Measurements from ENCODE around the gene HDAC4. TPM values are rescaled to one million over a fixed set of nuclear protein-coding genes. Genes with fewer than 3 reads are reported as not detected.
A peak's percentile ranks its signal among the peaks of the same experiment; 100 is the strongest.

Gene HDAC4
- total and polyA plus RNA-seq, 2 of the 4 experiments (the other 2 are of a cell fraction) = 4.1 to 7.2 TPM

DNA sequence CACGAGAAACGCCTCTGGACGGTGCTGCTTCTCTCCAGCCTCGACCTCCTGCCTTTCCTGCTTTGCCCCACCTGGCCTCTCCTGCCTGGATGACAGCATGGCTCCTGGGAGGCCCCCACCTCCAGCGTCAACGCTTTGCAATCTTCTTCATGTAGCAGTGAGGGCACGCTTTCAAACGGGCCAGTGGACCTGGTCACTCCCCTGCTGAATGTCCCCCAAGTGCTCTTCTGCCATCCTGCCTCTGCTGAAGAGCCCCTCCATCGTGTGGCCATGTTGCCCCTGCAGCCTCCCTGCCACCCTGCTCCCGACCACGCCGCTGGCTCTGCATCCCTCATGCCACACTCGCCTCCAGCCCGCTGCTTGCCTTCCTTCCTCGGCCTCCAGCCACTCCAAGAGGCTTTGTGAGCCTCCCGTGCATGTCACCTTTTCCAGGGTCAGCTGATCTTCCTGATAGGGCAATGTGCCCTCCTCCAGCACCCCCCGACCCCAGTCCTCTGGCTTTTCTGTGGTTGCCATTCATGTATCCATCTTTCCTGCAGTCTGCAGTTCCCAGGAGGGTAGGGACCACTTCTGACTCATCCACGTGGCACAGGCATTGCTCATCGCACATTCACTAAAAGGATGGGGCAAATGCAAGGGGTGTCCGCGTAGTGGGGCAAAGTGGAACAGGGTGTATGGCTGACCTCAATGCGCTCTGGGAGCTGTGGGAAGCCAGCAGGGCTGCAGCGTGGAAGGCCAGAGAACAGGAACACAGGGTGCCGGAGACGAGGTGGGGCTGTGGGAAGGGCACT, 284.2 kb downstream of the HDAC4 start:
- WGBS, 2 experiments (ENCODE audit: extremely low coverage in 2 of 2, insufficient read length in 1 of 2) = 92% methylated on average over 17 of the region's 25 CpGs; no CpG with 5 or more reads in 1 of the 2 experiments
- no peak overlapping the region for H3K14ac ChIP-seq (replicated peaks; ENCODE audit: low read depth, low read length)
- ChIA-PET CTCF (no interaction called here), POLR2A (ENCODE audit: unreplicated experiment) (no interaction called here)
- H4K91ac ChIP-seq (ENCODE audit: insufficient read depth, low read depth, low read length) = no peak overlapping the region
- no peaks in the 10 kb centered on the region for H3K79me1 ChIP-seq (ENCODE audit: low read depth in 1 of 2, low read length in 2 of 2)
- H3K9me3 ChIP-seq (ENCODE audit: control insufficient read depth, insufficient read depth, low read length) = no peaks in the 10 kb centered on the region
- no peak overlapping the region for H3K4ac ChIP-seq (ENCODE audit: low read depth, low read length)
- no peak overlapping the region for H3K4me2 ChIP-seq (ENCODE audit: low read depth, low read length)
- H2AK5ac ChIP-seq (ENCODE audit: low read depth, low read length) = no peak overlapping the region
- H3K18ac ChIP-seq (ENCODE audit: low read depth, low read length) = no peak overlapping the region
- H3K9me1 ChIP-seq (ENCODE audit: insufficient read depth, low read length) = 0 out of 2 replicates have a peak, but pooled peaks cover 6% of the 10 kb centered on the region
- no peak overlapping the region for H3K27ac ChIP-seq (ENCODE audit: insufficient read depth, low read length)
- no peaks in the 10 kb centered on the region for H3K27me3 ChIP-seq (ENCODE audit: control insufficient read depth, insufficient read depth, low read length)
- no peak overlapping the region for H3K56ac ChIP-seq (ENCODE audit: extremely low read depth, insufficient read depth, low read length)
- intact Hi-C loops (cut with micrococcal nuclease) = no loop called here
- no peak overlapping the region for H2BK15ac ChIP-seq (ENCODE audit: low read depth, low read length)
- no peak for TF ChIP-seq BHLHE40 (IDR thresholded peaks at IDR 0.05; ENCODE audit: low read depth, low read length)
- no peak for TF ChIP-seq ELK1 (IDR thresholded peaks at IDR 0.05; ENCODE audit: borderline replicate concordance, low read depth, low read length)
- TF ChIP-seq CEBPB (IDR thresholded peaks at IDR 0.05; ENCODE audit: low read depth, low read length) = no peak
- TF ChIP-seq CTCF (conservative IDR thresholded peaks at IDR 0.05; ENCODE audit: low read depth, low read length) = no peak
- no peak for TF ChIP-seq USF2 (IDR thresholded peaks at IDR 0.05; ENCODE audit: low read depth, low read length)
- no peak for TF ChIP-seq POLR2A (IDR thresholded peaks at IDR 0.05; ENCODE audit: low read depth, low read length)
- no peak for TF ChIP-seq RCOR1 (IDR thresholded peaks at IDR 0.05; ENCODE audit: insufficient replicate concordance, low read length)
- TF ChIP-seq RFX5 (IDR thresholded peaks at IDR 0.05; ENCODE audit: low read depth, low read length) = no peak
- no peak for TF ChIP-seq FOS (IDR thresholded peaks at IDR 0.05; ENCODE audit: low read depth, low read length)
- TF ChIP-seq SMC3 (IDR thresholded peaks at IDR 0.05; ENCODE audit: low read depth, low read length) = no peak
- TF ChIP-seq RAD21 (IDR thresholded peaks at IDR 0.05; ENCODE audit: low read length) = no peak
- TF ChIP-seq MAZ (IDR thresholded peaks at IDR 0.05; ENCODE audit: borderline replicate concordance, low read depth, low read length) = no peak
- no peak for TF ChIP-seq NFE2L2 (IDR thresholded peaks at IDR 0.05; ENCODE audit: low read depth, low read length)
- TF ChIP-seq MAFK (IDR thresholded peaks at IDR 0.05; ENCODE audit: low read depth, low read length) = no peak
- no peak for TF ChIP-seq CHD1 (IDR thresholded peaks at IDR 0.05; ENCODE audit: low read depth, low read length)
- in situ Hi-C loops (cut with MboI; ENCODE audit: low sequenced_read_pairs) = no loop called here
- no peak overlapping the region for H4K5ac ChIP-seq (ENCODE audit: low read depth, low read length)
- no peak overlapping the region for H2AK9ac ChIP-seq (replicated peaks; ENCODE audit: low read depth, low read length, poor library complexity)
- H3K4me3 ChIP-seq (ENCODE audit: insufficient read depth, low read depth, low read length) = no peak overlapping the region
- no peak overlapping the region for H2AFZ ChIP-seq (replicated peaks; ENCODE audit: low read length, poor library complexity)
- peaks cover 7% of the 10 kb centered on the region; the same call in 1 of the 2 replicates for H3K4me1 ChIP-seq (ENCODE audit: control insufficient read depth, insufficient read depth, low read length)
- no peak overlapping the region for H3K23ac ChIP-seq (ENCODE audit: low read depth, low read length)
- no peak overlapping the region for H2BK5ac ChIP-seq (ENCODE audit: low read depth, low read length, poor library complexity, severe bottlenecking)
- no peak for ATAC-seq (ENCODE audit: low read depth)
- DNase-seq = peak; percentile 25
- H3K36me3 ChIP-seq (ENCODE audit: control insufficient read depth, insufficient read depth, low read length) = peaks cover 17% of the 10 kb centered on the region; the same call in 1 of the 2 replicates
- H3K9ac ChIP-seq (ENCODE audit: low read depth, low read length) = no peak overlapping the region
- no peak overlapping the region for H2BK120ac ChIP-seq (ENCODE audit: low read depth, low read length)
- no peak overlapping the region for H4K8ac ChIP-seq (ENCODE audit: low read depth in 2 of 2, low read length in 2 of 2)
- dilution Hi-C loops (cut with HindIII; ENCODE audit: low sequenced_read_pairs, unreplicated experiment) = no loop called here
- H2BK20ac ChIP-seq (ENCODE audit: low read depth, low read length) = no peak overlapping the region
- BruUV-seq (replicated peaks) = no TSS peak
- no peaks in the 10 kb centered on the region for H4K20me1 ChIP-seq (ENCODE audit: insufficient read depth, low read length)

All from IMR-90 (cell line).